IMR-90 (cell line): ENCODE data around the gene VEPH1.

Source experiments
- BHLHE40 ChIP-seq: fragments of 150-350 bp; IDR thresholded peaks from 2 replicates; pipeline ENCODE4 v1.6.1; 2016; ENCODE audit warnings: mild to moderate bottlenecking, low read depth, low read length
- CEBPB ChIP-seq: IDR thresholded peaks from 2 replicates; pipeline ENCODE4 v1.6.1; 2012; ENCODE audit warnings: low read depth, low read length, improper control_type of control experiment
- FOS ChIP-seq: fragments of 150-350 bp; IDR thresholded peaks from 2 replicates; pipeline ENCODE4 v1.6.1; 2016; ENCODE audit warnings: low read depth, low read length
- MXI1 ChIP-seq: IDR thresholded peaks from 2 replicates; pipeline ENCODE4 v1.6.1; 2012; ENCODE audit warnings: low read depth, mild to moderate bottlenecking, low read length, moderate library complexity, borderline replicate concordance
- POLR2A ChIP-seq: IDR thresholded peaks from 2 replicates; pipeline ENCODE4 v1.6.1; 2012; ENCODE audit warnings: mild to moderate bottlenecking, low read depth, low read length
- TF ChIP-seq, protein P1 (sequence below): conservative IDR thresholded peaks from 2 replicates; pipeline ENCODE4 v1.5.1; 2012; ENCODE audit warnings: mild to moderate bottlenecking, low read depth, low read length, improper control_type of control experiment

DNA sequence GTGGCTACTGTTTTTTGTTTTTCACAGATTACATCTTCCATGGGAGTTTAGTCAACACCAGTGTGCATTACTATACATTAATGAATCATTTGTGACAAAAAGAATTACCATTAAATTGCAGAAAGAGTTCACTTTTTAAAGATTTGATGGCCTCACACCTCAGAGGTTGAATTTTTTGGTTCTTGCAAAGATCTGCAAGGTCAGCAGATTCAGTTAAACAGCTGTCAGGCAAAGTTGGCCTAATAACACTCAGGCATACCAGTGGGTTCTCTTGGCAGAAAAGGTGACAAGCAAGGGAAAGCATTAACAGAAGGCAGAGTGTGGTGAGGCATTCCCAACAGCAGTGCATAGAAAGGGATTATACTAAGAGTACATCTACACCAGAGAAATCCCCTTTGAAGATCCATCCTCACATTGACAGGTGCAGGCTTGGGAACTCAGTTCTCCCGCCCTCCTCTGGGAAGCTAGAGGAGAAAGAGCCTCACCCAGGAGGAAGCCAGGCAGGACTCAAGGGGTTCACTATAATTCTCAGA is 90.8 kb downstream of the VEPH1 start:
- TF ChIP-seq POLR2A (no peak), BHLHE40 (no peak), CEBPB (no peak), MXI1 (no peak), FOS (no peak)
- TF ChIP-seq, protein P1, sequence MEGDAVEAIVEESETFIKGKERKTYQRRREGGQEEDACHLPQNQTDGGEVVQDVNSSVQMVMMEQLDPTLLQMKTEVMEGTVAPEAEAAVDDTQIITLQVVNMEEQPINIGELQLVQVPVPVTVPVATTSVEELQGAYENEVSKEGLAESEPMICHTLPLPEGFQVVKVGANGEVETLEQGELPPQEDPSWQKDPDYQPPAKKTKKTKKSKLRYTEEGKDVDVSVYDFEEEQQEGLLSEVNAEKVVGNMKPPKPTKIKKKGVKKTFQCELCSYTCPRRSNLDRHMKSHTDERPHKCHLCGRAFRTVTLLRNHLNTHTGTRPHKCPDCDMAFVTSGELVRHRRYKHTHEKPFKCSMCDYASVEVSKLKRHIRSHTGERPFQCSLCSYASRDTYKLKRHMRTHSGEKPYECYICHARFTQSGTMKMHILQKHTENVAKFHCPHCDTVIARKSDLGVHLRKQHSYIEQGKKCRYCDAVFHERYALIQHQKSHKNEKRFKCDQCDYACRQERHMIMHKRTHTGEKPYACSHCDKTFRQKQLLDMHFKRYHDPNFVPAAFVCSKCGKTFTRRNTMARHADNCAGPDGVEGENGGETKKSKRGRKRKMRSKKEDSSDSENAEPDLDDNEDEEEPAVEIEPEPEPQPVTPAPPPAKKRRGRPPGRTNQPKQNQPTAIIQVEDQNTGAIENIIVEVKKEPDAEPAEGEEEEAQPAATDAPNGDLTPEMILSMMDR, result no peak
